Mucosa of rectum (tissue), 2 donors: ENCODE measurements around the gene MAP7.
"Not testable (repeated sequence)": the region's sequence is repeated elsewhere in the genome, so short reads cannot be mapped to it uniquely, and the experiment has no call there.

ENCODE experiments used
- H3K27ac ChIP-seq, 2 donors: one replicate each; pipeline ENCODE4 v1.7.0; 2013; ENCODE audit warnings: inconsistent platforms in 2 of 2, low read depth in 2 of 2, low read length in 2 of 2
- H3K27me3 ChIP-seq, 2 donors: one replicate each; pipeline ENCODE4 v1.7.0; 2013; ENCODE audit warnings: low read length in 2 of 2; ENCODE audit not compliant: control insufficient read depth in 2 of 2, insufficient read depth in 2 of 2
- H3K36me3 ChIP-seq, 2 donors: one replicate each; pipeline ENCODE4 v1.7.0; 2013; ENCODE audit warnings: low read length in 2 of 2; ENCODE audit not compliant: control insufficient read depth in 2 of 2, insufficient read depth in 2 of 2
- H3K4me1 ChIP-seq, 2 donors: one replicate each; pipeline ENCODE4 v1.7.0; 2013; ENCODE audit warnings: low read length in 2 of 2, mild to moderate bottlenecking in 1 of 2; ENCODE audit not compliant: control insufficient read depth in 2 of 2, insufficient read depth in 2 of 2
- H3K4me3 ChIP-seq, 2 donors: one replicate each; pipeline ENCODE4 v1.7.0; 2013; ENCODE audit warnings: low read length in 2 of 2
- H3K9ac ChIP-seq, 2 donors: one replicate each; pipeline ENCODE4 v1.7.0; 2013; ENCODE audit warnings: low read length in 2 of 2, low read depth in 1 of 2, mild to moderate bottlenecking in 1 of 2
- H3K9me3 ChIP-seq, 2 donors: one replicate each; pipeline ENCODE4 v1.7.0; 2013; ENCODE audit warnings: low read length in 2 of 2; ENCODE audit not compliant: control insufficient read depth in 2 of 2
- donor health status: healthy.
- donor health status: Normal muscosa, but diverticular disease.

MAP7 gene

GRCh38 chr6:136405420-136406029, 144.7 kb downstream of the MAP7 start:
- Histone ChIP-seq H3K36me3 (peaks cover 0 to 3% of the 10 kb centered on the region in 2 donors), H3K4me3 (no peak overlapping the region), H3K4me1 (peaks cover 8 to 13% of the 10 kb centered on the region in 2 donors), H3K27me3 (no peaks in the 10 kb centered on the region), H3K9ac (no peak overlapping the region), H3K9me3 (no peaks in the 10 kb centered on the region), H3K27ac (peak overlapping the region in 1 of 2 donors; percentile 4)

GRCh38 chr6:136404627-136405419, 145.4 kb downstream of the MAP7 start:
- Histone ChIP-seq H3K27ac (no peak overlapping the region), H3K9ac (no peak overlapping the region), H3K9me3 (no peaks in the 10 kb centered on the region)

GRCh38 chr6:136404007-136404406, 146.2 kb downstream of the MAP7 start:
- no peak overlapping the region for H3K27ac ChIP-seq
- H3K27me3 ChIP-seq = no peaks in the 10 kb centered on the region
- H3K9me3 ChIP-seq = no peaks in the 10 kb centered on the region
- H3K4me1 ChIP-seq = peaks cover 5 to 12% of the 10 kb centered on the region in 2 donors
- no peak overlapping the region for H3K4me3 ChIP-seq
- no peak overlapping the region for H3K9ac ChIP-seq
- no peaks in the 10 kb centered on the region for H3K36me3 ChIP-seq

More at GRCh38 chr6:136404627-136405419, 145.4 kb downstream of the MAP7 start:
- Histone ChIP-seq H3K4me3 (no peak overlapping the region), H3K4me1 (peaks cover 5 to 12% of the 10 kb centered on the region in 2 donors), H3K36me3 (peaks cover 0 to under 1% of the 10 kb centered on the region in 2 donors), H3K27me3 (no peaks in the 10 kb centered on the region)

DNA sequence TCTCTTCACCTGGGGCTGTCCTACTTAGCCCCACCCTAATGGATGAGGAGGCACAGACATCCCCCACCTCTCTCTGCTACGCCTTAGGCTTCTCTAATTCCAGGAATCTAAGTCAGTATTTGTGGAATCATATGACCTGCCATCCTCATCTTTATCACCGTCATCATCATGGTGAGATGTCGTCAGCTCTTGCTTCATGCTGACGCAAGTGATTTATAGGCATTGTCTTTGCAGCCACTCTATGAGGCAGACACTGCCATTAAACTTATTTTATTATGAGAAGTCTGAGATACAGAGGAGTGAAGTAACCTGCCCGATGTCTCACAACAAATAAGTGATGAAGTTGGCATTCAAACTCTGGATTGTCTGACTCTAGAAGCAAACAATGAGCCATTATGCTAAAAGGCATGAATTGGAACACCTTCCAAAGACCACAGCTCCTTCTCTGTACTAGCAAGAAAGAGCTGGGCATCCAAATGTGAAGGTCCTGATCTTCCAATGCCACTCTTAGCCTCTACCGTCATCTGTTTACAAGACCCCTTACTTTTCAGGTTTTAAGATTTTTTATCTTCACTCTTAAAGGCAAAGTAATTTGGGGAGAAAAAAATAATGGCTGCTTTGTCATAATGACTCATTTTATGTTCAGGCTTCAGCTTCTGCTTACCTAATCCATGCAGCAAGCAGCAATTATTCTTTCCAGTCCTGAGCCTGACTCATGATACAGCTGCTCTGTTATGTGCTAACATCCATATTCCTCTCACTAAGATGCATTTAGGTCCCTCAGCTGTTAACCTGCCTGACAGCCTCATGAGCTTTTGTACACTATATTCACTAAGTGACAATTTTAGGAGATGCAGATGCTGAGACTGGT, 146.9 kb downstream of the MAP7 start:
- Histone ChIP-seq H3K36me3 (peaks cover 0 to 4% of the 10 kb centered on the region in 2 donors), H3K9me3 (no peaks in the 10 kb centered on the region), H3K9ac (no peak overlapping the region), H3K4me3 (no peak overlapping the region), H3K27ac (no peak overlapping the region), H3K4me1 (peaks cover 5 to 12% of the 10 kb centered on the region in 2 donors), H3K27me3 (no peaks in the 10 kb centered on the region)

DNA sequence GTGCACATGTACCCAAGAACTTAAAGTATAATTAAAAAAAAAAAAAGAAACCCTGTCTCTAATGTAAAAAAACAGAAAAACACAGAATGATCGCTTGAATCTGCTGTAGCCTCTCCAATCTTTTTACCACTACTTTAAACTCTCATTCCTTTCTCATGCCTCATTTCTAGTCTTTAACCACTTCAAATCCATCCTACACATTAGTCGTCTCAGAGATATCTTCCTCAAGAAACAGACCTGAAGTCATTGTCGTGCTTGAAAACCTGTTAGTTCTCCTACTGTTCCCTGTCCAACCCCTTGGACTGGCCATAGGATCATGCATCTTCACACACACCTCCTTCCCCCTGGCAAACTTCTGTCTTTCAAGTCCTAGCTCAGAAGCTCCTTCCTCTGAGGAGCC, 148.5 kb downstream of the MAP7 start:
- peaks cover 5 to 6% of the 10 kb centered on the region in 2 donors for H3K4me1 ChIP-seq
- H3K9ac ChIP-seq = no peak overlapping the region
- H3K4me3 ChIP-seq = no peak overlapping the region
- H3K27me3 ChIP-seq = no peaks in the 10 kb centered on the region
- no peak overlapping the region for H3K27ac ChIP-seq
- peaks cover 0 to 4% of the 10 kb centered on the region in 2 donors for H3K36me3 ChIP-seq
- H3K9me3 ChIP-seq = no peaks in the 10 kb centered on the region

GRCh38 chr6:136401236-136401635, 149.0 kb downstream of the MAP7 start:
- H3K27ac ChIP-seq, H3K27me3 ChIP-seq, H3K9me3 ChIP-seq, H3K9ac ChIP-seq, H3K36me3 ChIP-seq, H3K4me1 ChIP-seq, H3K4me3 ChIP-seq: not testable (repeated sequence)

- Histone ChIP-seq H3K27me3 (no peaks in the 10 kb centered on the region), H3K4me1 (no peaks in the 10 kb centered on the region), H3K36me3 (peaks cover 0 to 4% of the 10 kb centered on the region in 2 donors), H3K4me3 (no peak overlapping the region), H3K27ac (no peak overlapping the region), H3K9me3 (no peaks in the 10 kb centered on the region), H3K9ac (no peak overlapping the region)
Observed at GRCh38 chr6:136398453-136398852, 151.8 kb downstream of the MAP7 start.

DNA sequence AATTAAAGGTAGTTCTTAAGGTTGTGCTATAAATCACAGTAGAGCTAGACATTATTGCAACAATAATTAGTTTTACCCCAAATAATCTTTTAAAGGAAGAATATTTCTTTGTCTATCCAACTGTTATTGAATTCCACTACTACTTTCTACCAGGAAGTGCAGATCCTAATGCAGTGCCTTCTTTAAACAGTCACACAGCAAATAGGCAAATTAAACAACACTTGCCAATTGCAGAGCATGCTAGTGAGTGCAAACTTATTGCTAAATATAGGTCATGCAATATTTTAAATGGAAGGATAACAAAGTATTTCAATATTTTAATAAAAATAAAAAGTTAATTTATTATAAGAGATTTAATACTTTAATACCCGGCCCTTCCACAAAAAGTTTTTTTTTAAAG, 153.3 kb downstream of the MAP7 start:
- Histone ChIP-seq H3K4me3 (no peak overlapping the region), H3K9me3 (no peaks in the 10 kb centered on the region), H3K27me3 (no peaks in the 10 kb centered on the region), H3K9ac (no peak overlapping the region), H3K36me3 (peaks cover 0 to 4% of the 10 kb centered on the region in 2 donors), H3K4me1 (no peaks in the 10 kb centered on the region), H3K27ac (no peak overlapping the region)

- not testable (repeated sequence) for H3K9ac ChIP-seq, H3K27me3 ChIP-seq, H3K36me3 ChIP-seq, H3K4me3 ChIP-seq, H3K9me3 ChIP-seq, H3K27ac ChIP-seq, H3K4me1 ChIP-seq
Observed at GRCh38 chr6:136390959-136391358, 159.3 kb downstream of the MAP7 start.

DNA sequence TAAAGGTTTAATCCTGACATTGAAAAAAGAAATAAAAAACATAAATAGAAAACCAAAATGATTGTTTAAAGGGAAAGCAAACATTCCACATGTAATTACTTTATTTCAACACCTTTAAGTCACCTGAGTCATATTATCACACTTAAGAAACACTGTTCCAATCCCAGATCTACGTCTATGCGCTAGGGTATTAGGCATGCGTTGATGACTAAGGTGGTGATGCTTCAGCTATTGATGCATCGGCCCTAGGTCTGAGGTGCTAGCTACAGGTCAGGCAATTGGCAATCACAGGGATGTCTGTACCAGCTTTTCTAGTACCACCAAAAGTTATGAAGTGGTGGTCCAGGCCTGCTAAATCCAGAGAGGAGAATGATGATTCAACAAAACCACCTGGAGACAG, 162.9 kb downstream of the MAP7 start:
- no peaks in the 10 kb centered on the region for H3K4me1 ChIP-seq
- no peak overlapping the region for H3K4me3 ChIP-seq
- H3K27ac ChIP-seq = no peak overlapping the region
- H3K36me3 ChIP-seq = peaks cover 0 to 8% of the 10 kb centered on the region in 2 donors
- no peaks in the 10 kb centered on the region for H3K9me3 ChIP-seq
- H3K9ac ChIP-seq = no peak overlapping the region
- H3K27me3 ChIP-seq = no peaks in the 10 kb centered on the region
